ENCODE results near the gene HSPA6. TPM values are rescaled to one million over a fixed set of nuclear protein-coding genes. Genes with fewer than 3 reads are reported as not detected.

HSPA6 gene
- total RNA-seq, 1 experiment from 2014 or later = 0.18 TPM

- Histone ChIP-seq H3K4me1 (replicated peaks) (no peaks in the 10 kb centered on the region), H3K27me3 (replicated peaks) (peaks cover 28% of the 10 kb centered on the region), H3K27ac (no peak overlapping the region), H3K36me3 (no peaks in the 10 kb centered on the region), H3K9me3 (replicated peaks) (no peaks in the 10 kb centered on the region), H3K4me3 (no peak overlapping the region)
- no peak for DNase-seq (ENCODE audit: low read depth in 1 of 2, low spot score in 2 of 2)
Measured at GRCh38 chr1:161495490-161495889, 28.9 kb upstream of the HSPA6 start.

GRCh38 chr1:161497961-161498360 lies 26.4 kb upstream of the HSPA6 start:
- Histone ChIP-seq H3K4me1 (replicated peaks) (no peaks in the 10 kb centered on the region), H3K27ac (no peak overlapping the region), H3K9me3 (replicated peaks) (no peaks in the 10 kb centered on the region), H3K4me3 (no peak overlapping the region), H3K27me3 (replicated peaks) (0 out of 2 replicates have a peak, but pooled peaks cover 6% of the 10 kb centered on the region), H3K36me3 (no peaks in the 10 kb centered on the region)
- no peak for DNase-seq (ENCODE audit: low read depth in 1 of 2, low spot score in 2 of 2)

GRCh38 chr1:161498646-161499045 lies 25.7 kb upstream of the HSPA6 start:
- Histone ChIP-seq H3K36me3 (no peaks in the 10 kb centered on the region), H3K4me3 (no peak overlapping the region), H3K27ac (no peak overlapping the region), H3K4me1 (replicated peaks) (no peaks in the 10 kb centered on the region), H3K27me3 (replicated peaks) (0 out of 2 replicates have a peak, but pooled peaks cover 5% of the 10 kb centered on the region), H3K9me3 (replicated peaks) (no peaks in the 10 kb centered on the region)
- DNase-seq (ENCODE audit: low read depth in 1 of 2, low spot score in 2 of 2) = no peak

GRCh38 chr1:161499099-161500039 lies 25.0 kb upstream of the HSPA6 start:
- H3K4me3 ChIP-seq = no peak overlapping the region
- no peaks in the 10 kb centered on the region for H3K4me1 ChIP-seq (replicated peaks)
- no peak for DNase-seq (ENCODE audit: low read depth in 1 of 2, low spot score in 2 of 2)
- no peak overlapping the region for H3K27ac ChIP-seq
- H3K36me3 ChIP-seq = no peaks in the 10 kb centered on the region
- H3K9me3 ChIP-seq (replicated peaks) = no peaks in the 10 kb centered on the region
- H3K27me3 ChIP-seq (replicated peaks) = 0 out of 2 replicates have a peak, but pooled peaks cover 5% of the 10 kb centered on the region

- DNase-seq (ENCODE audit: low read depth in 1 of 2, low spot score in 2 of 2) = no peak
- no peaks in the 10 kb centered on the region for H3K36me3 ChIP-seq
- 0 out of 2 replicates have a peak, but pooled peaks cover 5% of the 10 kb centered on the region for H3K27me3 ChIP-seq (replicated peaks)
Measured at GRCh38 chr1:161501234-161501633, 23.1 kb upstream of the HSPA6 start.

GRCh38 chr1:161502181-161502580 lies 22.2 kb upstream of the HSPA6 start:
- no peaks in the 10 kb centered on the region for H3K36me3 ChIP-seq
- no peak overlapping the region for H3K4me3 ChIP-seq

More at GRCh38 chr1:161501234-161501633, 23.1 kb upstream of the HSPA6 start:
- no peaks in the 10 kb centered on the region for H3K4me1 ChIP-seq (replicated peaks)
- no peak overlapping the region for H3K27ac ChIP-seq
- no peaks in the 10 kb centered on the region for H3K9me3 ChIP-seq (replicated peaks)
- H3K4me3 ChIP-seq = no peak overlapping the region

GRCh38 chr1:161502641-161503393 lies 21.5 kb upstream of the HSPA6 start:
- H3K27me3 ChIP-seq (replicated peaks) = 0 out of 2 replicates have a peak, but pooled peaks cover 5% of the 10 kb centered on the region
- no peaks in the 10 kb centered on the region for H3K9me3 ChIP-seq (replicated peaks)
- H3K4me1 ChIP-seq (replicated peaks) = no peaks in the 10 kb centered on the region; the same call in 1 of the 2 replicates
- no peak for DNase-seq (ENCODE audit: low read depth in 1 of 2, low spot score in 2 of 2)
- no peaks in the 10 kb centered on the region for H3K36me3 ChIP-seq
- H3K4me3 ChIP-seq = no peak overlapping the region
- no peak overlapping the region for H3K27ac ChIP-seq

More at GRCh38 chr1:161502181-161502580, 22.2 kb upstream of the HSPA6 start:
- Histone ChIP-seq H3K27ac (no peak overlapping the region), H3K4me1 (replicated peaks) (no peaks in the 10 kb centered on the region; the same call in 1 of the 2 replicates), H3K27me3 (replicated peaks) (0 out of 2 replicates have a peak, but pooled peaks cover 5% of the 10 kb centered on the region), H3K9me3 (replicated peaks) (no peaks in the 10 kb centered on the region)
- no peak for DNase-seq (ENCODE audit: low read depth in 1 of 2, low spot score in 2 of 2)

GRCh38 chr1:161503394-161503748 lies 21.0 kb upstream of the HSPA6 start:
- 0 out of 2 replicates have a peak, but pooled peaks cover 5% of the 10 kb centered on the region for H3K27me3 ChIP-seq (replicated peaks)
- no peak for DNase-seq (ENCODE audit: low read depth in 1 of 2, low spot score in 2 of 2)
- no peak overlapping the region for H3K27ac ChIP-seq
- H3K36me3 ChIP-seq = no peaks in the 10 kb centered on the region
- H3K9me3 ChIP-seq (replicated peaks) = no peaks in the 10 kb centered on the region
- H3K4me1 ChIP-seq (replicated peaks) = no peaks in the 10 kb centered on the region; the same call in 1 of the 2 replicates
- no peak overlapping the region for H3K4me3 ChIP-seq

- Histone ChIP-seq H3K27me3 (replicated peaks) (no peaks in the 10 kb centered on the region), H3K4me3 (no peak overlapping the region), H3K4me1 (replicated peaks) (no peaks in the 10 kb centered on the region; the same call in 1 of the 2 replicates), H3K9me3 (replicated peaks) (no peaks in the 10 kb centered on the region), H3K36me3 (no peaks in the 10 kb centered on the region), H3K27ac (no peak overlapping the region)
- no peak for DNase-seq (ENCODE audit: low read depth in 1 of 2, low spot score in 2 of 2)
Measured at GRCh38 chr1:161505686-161506085, 18.7 kb upstream of the HSPA6 start.

- H3K9me3 ChIP-seq (replicated peaks) = no peaks in the 10 kb centered on the region
- no peak overlapping the region for H3K4me3 ChIP-seq
- H3K27ac ChIP-seq = no peak overlapping the region
- H3K36me3 ChIP-seq = no peaks in the 10 kb centered on the region
- no peaks in the 10 kb centered on the region; the same call in 1 of the 2 replicates for H3K4me1 ChIP-seq (replicated peaks)
- H3K27me3 ChIP-seq (replicated peaks) = no peaks in the 10 kb centered on the region
- DNase-seq (ENCODE audit: low read depth in 1 of 2, low spot score in 2 of 2) = no peak
Measured at GRCh38 chr1:161506336-161507223, 17.8 kb upstream of the HSPA6 start.

GRCh38 chr1:161510477-161510876 lies 13.9 kb upstream of the HSPA6 start:
- no peak for DNase-seq (ENCODE audit: low read depth in 1 of 2, low spot score in 2 of 2)
- Histone ChIP-seq H3K36me3 (no peaks in the 10 kb centered on the region), H3K9me3 (replicated peaks) (no peaks in the 10 kb centered on the region), H3K4me1 (replicated peaks) (peaks cover 5% of the 10 kb centered on the region), H3K27me3 (replicated peaks) (no peaks in the 10 kb centered on the region), H3K4me3 (no peak overlapping the region), H3K27ac (no peak overlapping the region)

GRCh38 chr1:161511018-161511755 lies 13.2 kb upstream of the HSPA6 start:
- H3K9me3 ChIP-seq (replicated peaks) = no peaks in the 10 kb centered on the region

GRCh38 chr1:161511756-161512060 lies 12.6 kb upstream of the HSPA6 start:
- H3K9me3 ChIP-seq (replicated peaks) = no peaks in the 10 kb centered on the region
- H3K4me1 ChIP-seq (replicated peaks) = peaks cover 5% of the 10 kb centered on the region
- no peaks in the 10 kb centered on the region for H3K36me3 ChIP-seq
- H3K27me3 ChIP-seq (replicated peaks) = no peaks in the 10 kb centered on the region
- H3K27ac ChIP-seq = no peak overlapping the region
- no peak for DNase-seq (ENCODE audit: low read depth in 1 of 2, low spot score in 2 of 2)
- H3K4me3 ChIP-seq = no peak overlapping the region

More at GRCh38 chr1:161511018-161511755, 13.2 kb upstream of the HSPA6 start:
- Histone ChIP-seq H3K4me3 (no peak overlapping the region), H3K36me3 (no peaks in the 10 kb centered on the region), H3K4me1 (replicated peaks) (peaks cover 5% of the 10 kb centered on the region), H3K27me3 (replicated peaks) (no peaks in the 10 kb centered on the region), H3K27ac (no peak overlapping the region)
- DNase-seq (ENCODE audit: low read depth in 1 of 2, low spot score in 2 of 2) = no peak

All from SJSA1 (cell line).